Adrenal gland (tissue), 12 donors: Measurements from ENCODE around the gene MAD1L1. TPM values are rescaled to one million over a fixed set of nuclear protein-coding genes. Genes with fewer than 3 reads are reported as not detected.

Source experiments
- DNase-seq, 7 donors: peaks; one replicate each; pipeline ENCODE4 v3.0.0-alpha.2; 2019 to 2020
- H3K27ac ChIP-seq, 5 donors: fragments of 200-600 bp; sonication (generic) in 4 of 5; 1 replicate in 3 of 5; 2 replicates in 2 of 5; pipeline versions ENCODE4 v1.5.1 to v1.8.0; 2016 to 2020; ENCODE audit warnings: mild to moderate bottlenecking in 1 of 5
- H3K27me3 ChIP-seq: fragments of 200-600 bp; 2 replicates; pipeline ENCODE4 v1.8.0; 2021
- H3K36me3 ChIP-seq, 2 donors: fragments of 200-600 bp; replicated peaks in 1 of 2; 1 replicate in 1 of 2; 2 replicates in 1 of 2; pipeline versions ENCODE4 v1.5.1 to v1.8.0; 2018 to 2022
- H3K4me1 ChIP-seq, 2 donors: fragments of 200-600 bp; replicated peaks in 1 of 2; 1 replicate in 1 of 2; 2 replicates in 1 of 2; pipeline versions ENCODE4 v1.5.1 to v1.8.0; 2018 to 2021
- H3K4me3 ChIP-seq, 4 donors: fragments of 200-600 bp; sonication (generic) in 3 of 4; one replicate each; pipeline ENCODE4 v1.5.1; 2016 to 2018
- H3K9me3 ChIP-seq, 3 donors: fragments of 200-600 bp; sonication (generic) in 1 of 3; replicated peaks in 1 of 3; 1 replicate in 2 of 3; 2 replicates in 1 of 3; pipeline versions ENCODE4 v1.5.1 to v1.8.0; 2016 to 2021
- POLR2A ChIP-seq, 2 donors: fragments of 450-650 bp; IDR thresholded peaks; one replicate each; pipeline ENCODE4 v1.6.1; 2017; ENCODE audit warnings: antibody characterized with exemption in 2 of 2, mild to moderate bottlenecking in 2 of 2, moderate library complexity in 1 of 2
- WGBS, 4 donors: extraction: QIAGEN DNeasy Blood & Tissue Kit in 2 of 4; methylation state at CpG; one replicate each; pipeline versions ENCODE4 v1.1.5 to v1.1.7; 2013 to 2017; 5-methylcytosine and 5-hydroxymethylcytosine counted together
- intact Hi-C, 2 donors: fragments of 100-400 bp; cut with DNase I; formaldehyde crosslinking; loops; one replicate each; pipeline versions ENCODE4 v1.14.1 to v1.15.0; 2022 to 2023
- polyA plus RNA-seq, 3 donors: library from polyadenylated mRNA; stranded (reverse); fragments of 200-250 nt in 2 of 3; fragments of 350-450 nt in 1 of 3; fragmentation: Illumina TruSeq in 1 of 3; extraction: RNeasy Lipid Tissue Mini Kit (QIAGEN cat#74804) in 1 of 3; gene quantifications; one replicate each; pipeline ENCODE4 v1.2.3, GENCODE V29; 2013 to 2014
- total RNA-seq, 9 donors: library from RNA; depleted of rRNA in 4 of 9; stranded (reverse); fragments of >200 nt in 4 of 9; fragments of 120-200 nt in 1 of 9; fragmentation: NEBNext Ultra II Directional in 1 of 9; extraction: Animal tissue kit (Norgen Biotek cat#: 25700) in 1 of 9; gene quantifications; one replicate each; pipeline versions ENCODE4 v1.1.0 to v1.2.4, GENCODE V29; 2013 to 2023
- TF ChIP-seq, protein P1 (sequence below), 6 experiments: fragments of 450-650 bp in 4 of 6; fragments of 200-600 bp in 2 of 6; sonication (generic) in 1 of 6; IDR thresholded peaks; 1 replicate in 5 of 6; 2 replicates in 1 of 6; pipeline versions ENCODE4 v1.5.1 to v1.8.0; 2016 to 2021; ENCODE audit warnings: antibody characterized with exemption in 6 of 6, mild to moderate bottlenecking in 2 of 6, moderate library complexity in 1 of 6
- donor health status: healthy with polysubstance abuse.
- donor health status: Bipolar disorder and iron deficiency.
- donor health status: DM: yes; HTN: yes; CAD: no.
- donor health status: DM: no; HTN: no; CAD: no.
- donor health status: DM: no; HTN: no; CAD: no.
- donor health status: DM: yes; HTN: yes; CAD: no.

Gene MAD1L1
- total and polyA plus RNA-seq, 12 donors = 6.7 to 87.7 (median 28.9) TPM

- Histone ChIP-seq H3K9me3 (no peaks in the 10 kb centered on the region), H3K27ac (no peak overlapping the region), H3K27me3 (no peaks in the 10 kb centered on the region), H3K4me3 (no peak overlapping the region), H3K36me3 (peaks cover 0 to 33% of the 10 kb centered on the region in 2 donors), H3K4me1 (no peaks in the 10 kb centered on the region)
- WGBS, 4 donors = 95 to 96% (median 96%) methylated on average over 14 of the region's 14 CpGs
- intact Hi-C loops = no loop called here
- no peak for TF ChIP-seq POLR2A (IDR thresholded peaks at IDR 0.05)
- TF ChIP-seq, protein P1, sequence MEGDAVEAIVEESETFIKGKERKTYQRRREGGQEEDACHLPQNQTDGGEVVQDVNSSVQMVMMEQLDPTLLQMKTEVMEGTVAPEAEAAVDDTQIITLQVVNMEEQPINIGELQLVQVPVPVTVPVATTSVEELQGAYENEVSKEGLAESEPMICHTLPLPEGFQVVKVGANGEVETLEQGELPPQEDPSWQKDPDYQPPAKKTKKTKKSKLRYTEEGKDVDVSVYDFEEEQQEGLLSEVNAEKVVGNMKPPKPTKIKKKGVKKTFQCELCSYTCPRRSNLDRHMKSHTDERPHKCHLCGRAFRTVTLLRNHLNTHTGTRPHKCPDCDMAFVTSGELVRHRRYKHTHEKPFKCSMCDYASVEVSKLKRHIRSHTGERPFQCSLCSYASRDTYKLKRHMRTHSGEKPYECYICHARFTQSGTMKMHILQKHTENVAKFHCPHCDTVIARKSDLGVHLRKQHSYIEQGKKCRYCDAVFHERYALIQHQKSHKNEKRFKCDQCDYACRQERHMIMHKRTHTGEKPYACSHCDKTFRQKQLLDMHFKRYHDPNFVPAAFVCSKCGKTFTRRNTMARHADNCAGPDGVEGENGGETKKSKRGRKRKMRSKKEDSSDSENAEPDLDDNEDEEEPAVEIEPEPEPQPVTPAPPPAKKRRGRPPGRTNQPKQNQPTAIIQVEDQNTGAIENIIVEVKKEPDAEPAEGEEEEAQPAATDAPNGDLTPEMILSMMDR (IDR thresholded peaks at IDR 0.05) = no peak
- no peak for DNase-seq
Measured at GRCh38 chr7:2225336-2225735, 7.4 kb downstream of the MAD1L1 start.

- H3K9me3 ChIP-seq = no peaks in the 10 kb centered on the region
- H3K4me3 ChIP-seq = no peak overlapping the region
- TF ChIP-seq, protein P1 (IDR thresholded peaks at IDR 0.05) = no peak
- no peak for TF ChIP-seq POLR2A (IDR thresholded peaks at IDR 0.05)
- no peak overlapping the region for H3K27ac ChIP-seq
- no peak for DNase-seq
- no peaks in the 10 kb centered on the region for H3K27me3 ChIP-seq
- 79 to 90% (median 85%) methylated on average over 2 to 4 of the region's 4 CpGs for WGBS, 4 donors
- H3K4me1 ChIP-seq = no peaks in the 10 kb centered on the region
- peaks cover 0 to 33% of the 10 kb centered on the region in 2 donors for H3K36me3 ChIP-seq
- intact Hi-C loops = no loop called here
Measured at GRCh38 chr7:2224934-2225333, 7.8 kb downstream of the MAD1L1 start.

- DNase-seq = no peak
- H3K27ac ChIP-seq = no peak overlapping the region
- no peak overlapping the region for H3K4me3 ChIP-seq
- WGBS, 4 donors = 81 to 100% (median 92%) methylated on average over 5 to 13 of the region's 13 CpGs
- no peaks in the 10 kb centered on the region for H3K4me1 ChIP-seq
- intact Hi-C loops = no loop called here
- H3K27me3 ChIP-seq = no peaks in the 10 kb centered on the region
- H3K9me3 ChIP-seq = no peaks in the 10 kb centered on the region
- TF ChIP-seq, protein P1 (IDR thresholded peaks at IDR 0.05) = no peak
- TF ChIP-seq POLR2A (IDR thresholded peaks at IDR 0.05) = no peak
- peaks cover 0 to 33% of the 10 kb centered on the region in 2 donors for H3K36me3 ChIP-seq
Measured at GRCh38 chr7:2224491-2224928, 8.2 kb downstream of the MAD1L1 start.

GRCh38 chr7:2223321-2223720 is 9.4 kb downstream of the MAD1L1 start:
- WGBS, 4 donors = 90 to 95% (median 94%) methylated on average over 8 to 17 of the region's 17 CpGs; no CpG with 5 or more reads in 1 of the 4 donors
- intact Hi-C loops = no loop called here
- no peaks in the 10 kb centered on the region for H3K27me3 ChIP-seq
- H3K4me1 ChIP-seq = no peaks in the 10 kb centered on the region
- no peaks in the 10 kb centered on the region for H3K9me3 ChIP-seq
- peaks cover 0 to 39% of the 10 kb centered on the region in 2 donors for H3K36me3 ChIP-seq
- no peak for TF ChIP-seq POLR2A (IDR thresholded peaks at IDR 0.05)
- TF ChIP-seq, protein P1 (IDR thresholded peaks at IDR 0.05) = no peak
- H3K4me3 ChIP-seq = no peak overlapping the region
- DNase-seq = no peak
- H3K27ac ChIP-seq = no peak overlapping the region
